Osteocyte (in vitro differentiated cells): ENCODE data around the gene TTC28. TPM values are rescaled to one million over a fixed set of nuclear protein-coding genes. Genes with fewer than 3 reads are reported as not detected.

Source experiments
- DNase-seq: peaks from one replicate; pipeline ENCODE4 v3.0.0; 2021; ENCODE audit warnings: mixed read lengths; ENCODE audit not compliant: unreplicated experiment; ENCODE audit errors: extremely low spot score
- H3K27ac Mint-ChIP-seq: one replicate; pipeline ENCODE4 v1.8.0; 2021; ENCODE audit warnings: mild to moderate bottlenecking, mixed read lengths; ENCODE audit not compliant: unreplicated experiment
- H3K27me3 Mint-ChIP-seq: one replicate; pipeline ENCODE4 v1.8.0; 2021; ENCODE audit warnings: mixed read lengths; ENCODE audit not compliant: unreplicated experiment
- H3K36me3 Mint-ChIP-seq: one replicate; pipeline ENCODE4 v1.8.0; 2021; ENCODE audit warnings: mixed read lengths; ENCODE audit not compliant: unreplicated experiment
- H3K4me1 Mint-ChIP-seq: one replicate; pipeline ENCODE4 v1.8.0; 2021; ENCODE audit warnings: mixed read lengths; ENCODE audit not compliant: unreplicated experiment
- H3K4me3 Mint-ChIP-seq: one replicate; pipeline ENCODE4 v1.8.0; 2021; ENCODE audit warnings: mild to moderate bottlenecking, moderate library complexity, mixed read lengths; ENCODE audit not compliant: unreplicated experiment
- H3K9me3 Mint-ChIP-seq: one replicate; pipeline ENCODE4 v1.8.0; 2021; ENCODE audit warnings: mixed read lengths; ENCODE audit not compliant: unreplicated experiment
- CTCF ChIP-seq: fragments of 200-600 bp; sonication (generic); IDR thresholded peaks from 2 replicates; pipeline ENCODE4 v1.5.0; 2021; ENCODE audit warnings: antibody characterized with exemption, mild to moderate bottlenecking, moderate library complexity
- total RNA-seq: library from RNA; stranded (reverse); gene quantifications from 2 replicates; pipeline ENCODE4 v1.2.1, GENCODE V29; 2021

The TTC28 gene
- total RNA-seq, 1 donor from 2014 or later = 70.3 TPM

DNA sequence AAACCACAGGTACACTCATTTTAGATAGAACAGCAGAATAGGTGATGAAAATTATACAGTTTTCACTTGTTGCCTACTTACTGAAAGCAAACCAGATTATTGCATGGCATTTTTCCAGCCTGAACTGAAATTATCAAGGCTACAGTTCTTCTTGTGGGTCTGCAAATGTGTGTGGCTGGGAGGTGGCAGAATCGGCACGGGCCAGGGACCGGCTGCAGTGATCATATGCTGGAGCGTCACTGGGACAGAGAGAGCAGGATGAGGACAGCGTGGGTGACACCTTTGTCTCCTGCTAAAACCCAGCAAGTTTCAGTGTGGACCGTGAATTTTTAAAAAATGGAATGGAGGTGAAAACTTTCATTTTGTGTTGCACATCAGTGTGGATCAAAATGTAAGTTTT lies 701.3 kb downstream of the TTC28 start:
- Mint-ChIP-seq H3K36me3 (peaks cover 17% of the 10 kb centered on the region), H3K27me3 (no peaks in the 10 kb centered on the region), H3K27ac (no peak overlapping the region), H3K4me3 (no peak overlapping the region), H3K9me3 (no peaks in the 10 kb centered on the region), H3K4me1 (peaks cover 1% of the 10 kb centered on the region)
- no peak for DNase-seq
- TF ChIP-seq CTCF = no peak

- H3K36me3 Mint-ChIP-seq = peaks cover 7% of the 10 kb centered on the region
These were observed 703.1 kb downstream of the TTC28 start for GRCh38 chr22:27976586-27976985.

GRCh38 chr22:27975381-27976013 lies 704.1 kb downstream of the TTC28 start:
- no peak for TF ChIP-seq CTCF
- Mint-ChIP-seq H3K9me3 (peaks cover 6% of the 10 kb centered on the region), H3K4me3 (no peak overlapping the region), H3K27me3 (no peaks in the 10 kb centered on the region), H3K36me3 (peaks cover 3% of the 10 kb centered on the region), H3K27ac (no peak overlapping the region), H3K4me1 (peaks cover 12% of the 10 kb centered on the region)
- no peak for DNase-seq

More at GRCh38 chr22:27976586-27976985, 703.1 kb downstream of the TTC28 start:
- Mint-ChIP-seq H3K27ac (no peak overlapping the region), H3K4me1 (peaks cover 8% of the 10 kb centered on the region), H3K4me3 (no peak overlapping the region), H3K9me3 (peaks cover 6% of the 10 kb centered on the region), H3K27me3 (no peaks in the 10 kb centered on the region)
- DNase-seq = no peak
- TF ChIP-seq CTCF = no peak

DNA sequence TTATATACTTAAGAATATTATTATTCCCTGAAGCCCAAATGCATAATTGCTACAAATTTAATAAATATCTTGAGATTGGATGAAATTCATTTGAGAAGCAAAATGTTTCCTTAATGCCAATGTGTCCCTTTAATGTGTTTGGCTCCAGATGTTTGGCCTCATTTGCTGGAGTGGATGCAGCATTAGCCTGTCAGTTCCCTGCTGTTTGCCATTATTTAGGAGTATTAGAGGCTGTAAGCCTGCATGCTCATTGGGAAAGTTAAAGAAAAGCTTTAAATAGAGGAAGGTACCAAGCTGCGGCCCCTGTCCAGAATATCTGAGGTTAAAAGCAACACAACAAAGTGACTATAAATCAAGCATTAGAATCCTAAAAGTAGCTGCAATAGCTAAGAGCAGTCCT lies 705.8 kb downstream of the TTC28 start:
- H3K9me3 Mint-ChIP-seq = peaks cover 16% of the 10 kb centered on the region
- H3K4me3 Mint-ChIP-seq = no peak overlapping the region
- TF ChIP-seq CTCF = no peak
- peaks cover 23% of the 10 kb centered on the region for H3K4me1 Mint-ChIP-seq
- H3K27ac Mint-ChIP-seq = no peak overlapping the region
- H3K27me3 Mint-ChIP-seq = no peaks in the 10 kb centered on the region
- peaks cover 10% of the 10 kb centered on the region for H3K36me3 Mint-ChIP-seq
- no peak for DNase-seq

DNA sequence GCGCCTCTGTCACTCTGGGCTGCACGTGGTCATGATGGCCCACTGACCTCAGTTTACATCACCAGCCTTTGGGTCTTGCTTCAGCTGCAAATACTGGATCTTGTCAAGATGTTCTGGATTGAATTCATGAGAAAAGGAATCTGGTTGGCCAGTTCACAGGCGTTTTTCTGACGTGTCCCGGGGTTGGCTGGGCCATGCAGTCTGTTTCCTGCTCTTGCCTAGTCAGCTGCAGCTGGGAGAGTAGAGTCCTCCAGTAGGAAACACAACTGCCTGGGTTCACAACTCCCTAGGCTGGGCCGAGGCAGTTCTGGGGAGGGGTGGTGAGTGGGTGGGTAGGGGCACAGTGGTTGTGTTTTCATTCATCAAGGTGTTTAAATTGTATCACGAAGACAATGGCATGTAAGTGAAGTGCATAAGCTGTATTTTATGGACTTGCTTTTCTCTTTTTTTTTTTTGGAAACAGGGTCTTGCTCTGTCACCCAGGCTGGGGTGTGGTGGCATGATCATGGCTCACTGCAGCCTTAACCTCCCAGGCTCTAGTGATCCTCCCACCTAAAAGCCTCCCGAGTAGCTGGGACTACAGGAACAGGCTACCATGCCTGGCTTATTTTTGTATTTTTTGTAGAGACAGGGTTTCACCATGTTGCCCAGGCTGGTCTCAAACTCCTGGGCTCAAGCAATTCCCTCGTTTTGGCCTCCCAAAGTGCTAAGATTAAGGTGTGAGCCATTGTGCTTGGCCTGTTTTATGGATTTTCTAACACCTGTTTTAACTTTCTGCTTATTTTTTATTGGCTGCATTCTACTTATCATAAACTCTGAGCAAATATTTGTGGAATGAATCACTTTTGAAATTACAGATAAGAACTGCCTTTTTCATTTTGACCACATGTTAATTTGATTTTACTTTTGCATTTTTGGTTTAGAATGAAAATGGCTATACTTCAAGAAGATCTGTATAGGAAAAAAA lies 706.6 kb downstream of the TTC28 start:
- Mint-ChIP-seq H3K27me3 (no peaks in the 10 kb centered on the region), H3K9me3 (peaks cover 16% of the 10 kb centered on the region), H3K27ac (peak overlapping the region; percentile 5), H3K36me3 (peaks cover 10% of the 10 kb centered on the region), H3K4me1 (peaks cover 23% of the 10 kb centered on the region), H3K4me3 (no peak overlapping the region)
- TF ChIP-seq CTCF = no peak
- DNase-seq = no peak
